Fibroblast of mammary gland (primary cell): ENCODE data around the gene HSPA5.
A peak's percentile ranks its signal among the peaks of the same experiment; 100 is the strongest.
"Not testable (repeated sequence)": the region's sequence is repeated elsewhere in the genome, so short reads cannot be mapped to it uniquely, and the experiment has no call there.

Experiments used
- DNase-seq: peaks from one replicate; pipeline ENCODE4 v3.0.0-alpha.2; 2010; ENCODE audit warnings: low read depth
- H3K4me3 ChIP-seq: 2 replicates; pipeline ENCODE4 v1.5.1; 2011; ENCODE audit warnings: low read depth, mild to moderate bottlenecking, low read length, moderate library complexity; ENCODE audit not compliant: control insufficient read depth
- TF ChIP-seq, protein P1 (sequence below): conservative IDR thresholded peaks from 2 replicates; pipeline ENCODE4 v1.5.1; 2011; ENCODE audit warnings: low read depth, low read length, inconsistent platforms; ENCODE audit not compliant: control insufficient read depth, insufficient read depth

The HSPA5 gene

DNA sequence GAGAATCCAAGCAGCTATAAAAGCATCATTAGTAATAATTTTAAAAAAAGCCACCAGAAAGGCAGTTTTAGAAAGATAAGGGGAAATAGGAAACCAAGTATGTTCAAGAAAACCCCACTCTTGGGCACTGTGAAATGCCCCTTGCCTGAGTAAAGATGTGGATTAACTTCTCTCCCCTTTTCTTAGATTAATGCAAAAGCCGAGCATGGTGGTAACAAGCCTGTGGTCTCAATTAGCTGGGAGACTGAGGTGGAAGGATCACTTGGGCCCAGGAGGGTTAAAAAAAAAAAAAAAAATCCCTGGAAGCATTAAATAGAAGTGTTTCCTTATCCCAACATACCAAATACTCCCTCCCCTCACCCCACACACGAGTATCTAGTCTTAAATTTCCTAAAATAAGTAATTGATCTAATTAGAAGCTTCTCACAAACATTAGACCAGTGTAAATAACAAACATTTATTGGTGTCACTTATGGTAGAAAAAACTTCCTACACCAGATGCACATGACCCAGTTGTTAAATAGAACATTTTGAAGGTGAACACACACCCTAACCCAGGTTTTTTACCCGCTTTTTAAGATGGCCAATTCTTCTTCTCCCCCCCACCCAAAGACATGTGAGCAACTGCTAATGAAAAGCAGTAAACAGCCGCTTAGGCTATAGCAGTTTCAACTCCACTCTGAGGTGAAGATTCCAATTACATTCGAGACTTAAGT, 5.2 kb downstream of the HSPA5 start:
- TF ChIP-seq, protein P1, sequence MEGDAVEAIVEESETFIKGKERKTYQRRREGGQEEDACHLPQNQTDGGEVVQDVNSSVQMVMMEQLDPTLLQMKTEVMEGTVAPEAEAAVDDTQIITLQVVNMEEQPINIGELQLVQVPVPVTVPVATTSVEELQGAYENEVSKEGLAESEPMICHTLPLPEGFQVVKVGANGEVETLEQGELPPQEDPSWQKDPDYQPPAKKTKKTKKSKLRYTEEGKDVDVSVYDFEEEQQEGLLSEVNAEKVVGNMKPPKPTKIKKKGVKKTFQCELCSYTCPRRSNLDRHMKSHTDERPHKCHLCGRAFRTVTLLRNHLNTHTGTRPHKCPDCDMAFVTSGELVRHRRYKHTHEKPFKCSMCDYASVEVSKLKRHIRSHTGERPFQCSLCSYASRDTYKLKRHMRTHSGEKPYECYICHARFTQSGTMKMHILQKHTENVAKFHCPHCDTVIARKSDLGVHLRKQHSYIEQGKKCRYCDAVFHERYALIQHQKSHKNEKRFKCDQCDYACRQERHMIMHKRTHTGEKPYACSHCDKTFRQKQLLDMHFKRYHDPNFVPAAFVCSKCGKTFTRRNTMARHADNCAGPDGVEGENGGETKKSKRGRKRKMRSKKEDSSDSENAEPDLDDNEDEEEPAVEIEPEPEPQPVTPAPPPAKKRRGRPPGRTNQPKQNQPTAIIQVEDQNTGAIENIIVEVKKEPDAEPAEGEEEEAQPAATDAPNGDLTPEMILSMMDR = no peak
- no peak overlapping the region for H3K4me3 ChIP-seq
- DNase-seq = no peak

DNA sequence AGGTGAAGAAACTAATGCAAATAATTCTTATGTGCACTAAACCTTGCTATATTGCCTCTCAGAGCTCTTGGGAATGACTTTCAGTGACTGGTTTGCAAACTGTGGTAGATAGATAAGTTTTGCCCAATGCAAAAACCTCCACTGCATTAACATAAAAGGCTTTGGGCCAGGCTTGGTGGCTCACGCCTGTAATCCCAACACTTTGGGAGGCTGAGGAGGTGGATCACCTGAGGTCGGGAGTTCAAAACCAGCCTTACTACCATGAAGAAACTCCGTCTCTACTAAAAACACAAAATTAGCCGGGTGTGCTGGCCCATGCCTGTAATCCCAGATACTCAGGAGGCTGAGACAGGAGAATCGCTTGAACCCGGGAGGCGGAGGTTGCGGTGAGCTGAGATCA, 7.0 kb downstream of the HSPA5 start:
- not testable (repeated sequence) for H3K4me3 ChIP-seq, DNase-seq

DNA sequence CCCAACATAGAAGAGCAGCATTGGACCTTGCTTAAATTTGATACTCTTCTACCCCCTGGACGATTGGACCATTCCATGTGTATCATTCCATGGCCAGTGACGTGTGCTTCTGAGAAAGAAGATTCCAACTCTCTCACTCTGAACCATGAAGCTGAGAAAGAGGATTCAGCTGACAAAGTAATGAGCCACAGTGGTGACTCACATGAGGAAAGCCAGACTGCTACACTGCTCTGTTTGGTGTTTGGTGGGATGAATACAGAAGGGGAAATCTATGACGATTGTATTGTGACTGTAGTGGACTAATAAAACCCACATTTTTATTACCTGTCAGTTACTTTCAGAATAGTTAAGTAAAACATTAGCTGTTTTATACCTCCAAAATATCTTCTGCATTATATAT, 7.5 kb downstream of the HSPA5 start:
- DNase-seq = peak; percentile 100
- H3K4me3 ChIP-seq = no peak overlapping the region
- TF ChIP-seq, protein P1 = no peak

DNA sequence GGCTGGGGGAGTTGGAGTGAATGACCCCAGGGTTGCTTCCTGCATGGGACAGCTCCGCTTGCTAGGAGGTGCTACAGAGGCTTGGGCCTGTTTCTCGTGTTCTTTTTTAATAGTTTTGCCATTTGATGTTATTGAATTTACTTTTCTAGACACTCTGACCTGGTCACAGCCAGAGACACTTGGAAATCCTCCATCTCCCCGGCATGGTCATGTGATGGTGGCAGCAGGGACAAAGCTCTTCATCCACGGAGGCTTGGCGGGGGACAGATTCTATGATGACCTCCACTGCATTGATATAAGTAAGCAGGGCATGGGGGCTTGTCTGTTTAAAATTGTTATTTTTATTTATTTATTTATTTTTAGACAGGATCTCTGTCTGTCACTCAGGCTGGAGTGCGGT, 13.4 kb downstream of the HSPA5 start:
- no peak for DNase-seq
- TF ChIP-seq, protein P1 = no peak
- H3K4me3 ChIP-seq = no peak overlapping the region

DNA sequence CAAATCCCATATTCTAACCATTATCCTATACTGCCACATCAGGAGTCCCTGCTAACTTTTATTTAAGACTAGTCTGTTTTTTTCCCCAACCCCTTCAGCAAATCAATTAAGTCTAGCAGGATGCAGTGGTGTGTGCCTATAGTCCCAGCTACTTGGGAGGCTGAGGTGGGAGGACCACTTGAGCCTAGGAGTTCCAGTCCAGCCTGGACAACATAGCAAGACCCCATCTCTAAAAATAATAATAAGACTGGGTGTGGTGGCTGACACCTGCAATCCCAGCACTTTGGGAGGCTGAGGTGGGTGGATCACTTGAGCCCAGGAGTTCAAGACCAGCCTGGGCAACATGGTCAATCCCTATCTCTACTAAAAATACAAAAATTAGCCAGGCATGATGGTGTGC, 16.3 kb downstream of the HSPA5 start:
- not testable (repeated sequence) for DNase-seq, H3K4me3 ChIP-seq

DNA sequence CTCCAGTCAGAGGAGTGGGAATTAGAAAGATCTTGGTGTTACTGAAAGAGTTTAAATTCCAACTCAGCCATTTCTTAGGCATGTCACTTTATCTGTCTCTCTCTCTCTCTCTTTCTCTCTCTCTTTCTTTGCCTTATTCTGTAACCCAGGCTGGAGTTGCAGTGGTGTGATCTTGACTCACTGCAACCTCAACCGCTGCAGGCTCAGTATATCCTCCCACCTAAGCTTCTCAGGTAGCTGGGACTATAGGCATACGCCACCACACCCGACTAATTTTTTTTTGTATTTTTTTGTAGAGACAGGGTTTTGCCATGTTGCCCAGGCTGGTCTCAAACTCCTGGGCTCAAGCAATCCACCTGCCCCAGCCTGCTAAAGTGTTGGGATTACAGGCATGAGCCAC, 22.5 kb downstream of the HSPA5 start:
- no peak for DNase-seq
- TF ChIP-seq, protein P1 = no peak
- H3K4me3 ChIP-seq = no peak overlapping the region

DNA sequence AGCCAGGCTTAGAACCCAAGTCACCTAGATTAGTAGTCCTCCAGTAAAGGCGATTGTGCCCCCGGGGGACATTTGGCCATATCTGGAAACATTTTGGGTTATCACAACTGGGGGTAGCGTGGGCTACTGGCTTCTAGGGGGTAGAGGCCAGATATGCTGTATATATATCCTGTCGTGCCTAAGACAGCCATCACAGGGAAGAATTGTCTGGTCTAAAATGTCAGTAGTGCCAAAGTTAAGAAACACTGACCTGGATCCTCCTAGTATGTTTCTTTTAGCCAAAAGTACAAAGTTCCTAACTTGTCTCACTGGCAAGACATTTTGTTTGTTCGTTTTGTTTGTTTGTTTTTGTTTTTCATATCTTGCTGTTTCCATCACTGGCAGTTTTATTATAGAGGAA, 27.0 kb downstream of the HSPA5 start:
- TF ChIP-seq, protein P1 = no peak
- H3K4me3 ChIP-seq = no peak overlapping the region
- DNase-seq = no peak

DNA sequence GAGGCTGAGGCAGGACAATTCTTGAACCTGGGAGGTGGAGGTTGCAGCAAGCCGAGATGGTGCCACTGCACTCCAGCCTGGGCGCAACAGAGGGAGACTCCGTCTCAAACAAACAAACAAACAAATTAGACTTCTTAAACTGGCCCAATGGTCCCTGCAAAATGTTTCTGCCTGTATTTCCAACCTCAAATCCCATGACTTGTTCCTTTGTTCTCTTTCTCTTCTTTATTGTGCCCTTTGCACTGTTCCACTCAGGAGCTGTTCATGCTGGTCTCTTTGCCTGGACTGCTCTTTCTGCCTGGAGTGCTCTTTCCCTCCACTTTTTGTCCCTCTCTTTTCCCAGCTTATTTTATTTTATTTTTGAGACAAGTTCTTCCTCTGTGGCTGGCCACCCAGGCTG, 36.7 kb downstream of the HSPA5 start:
- no peak overlapping the region for H3K4me3 ChIP-seq
- TF ChIP-seq, protein P1 = no peak
- no peak for DNase-seq
